HG03342 (cell line): ENCODE data around the gene OR9Q2.
"Not testable (repeated sequence)": the region's sequence is repeated elsewhere in the genome, so short reads cannot be mapped to it uniquely, and the experiment has no call there.

ENCODE experiments used
- ATAC-seq: cut with Tn5 transposase; IDR thresholded peaks from one replicate; pipeline ENCODE4 v1.9.1; 2021; ENCODE audit warnings: mild to moderate bottlenecking, moderate library complexity; ENCODE audit not compliant: unreplicated experiment

The OR9Q2 gene

DNA sequence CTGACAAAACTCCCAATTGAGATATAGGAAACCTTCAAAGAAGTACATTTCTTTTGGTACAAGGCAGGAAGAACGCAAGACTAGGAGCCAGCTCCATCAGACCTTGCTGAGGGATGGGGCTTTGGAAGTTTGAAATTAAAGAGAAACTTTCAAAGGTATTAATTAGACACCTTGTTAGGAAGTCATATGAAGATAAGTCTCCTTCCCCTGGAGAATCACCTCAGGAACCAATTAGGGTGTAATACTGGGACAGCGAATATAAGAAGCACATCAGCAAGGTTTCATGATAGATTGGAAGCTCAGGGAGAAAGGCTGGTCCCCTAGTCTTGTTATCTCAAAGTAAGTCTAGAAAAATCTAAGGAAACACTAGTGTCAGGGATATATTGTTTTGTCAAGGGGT lies at the start of gene OR9Q2:
Gene OR9Q2, plus strand, starts transcription at position 301 of the 400 bp plus-strand sequence. CDS start 1,421 bp downstream, outside the sequence.
- ATAC-seq: no peak

DNA sequence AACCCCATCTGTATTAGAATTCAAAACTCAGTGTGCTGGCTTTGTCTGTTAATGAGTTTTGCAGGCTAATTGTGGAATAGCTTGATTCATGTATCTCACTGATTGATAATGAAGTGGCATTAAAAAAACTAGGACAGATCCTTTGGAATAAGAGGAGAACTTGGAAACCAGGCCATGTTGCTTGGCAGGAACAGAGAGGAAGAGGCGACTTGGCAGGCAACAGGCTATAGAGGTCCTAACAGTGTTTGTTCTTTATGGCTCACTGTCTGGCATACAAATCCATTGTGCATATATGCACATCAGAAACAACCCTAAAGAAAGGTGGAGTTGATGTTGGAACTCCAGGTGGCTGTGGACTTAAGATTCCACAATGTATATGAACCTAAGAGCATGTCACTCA lies 46.1 kb upstream of the OR9Q2 start:
- ATAC-seq: no peak

DNA sequence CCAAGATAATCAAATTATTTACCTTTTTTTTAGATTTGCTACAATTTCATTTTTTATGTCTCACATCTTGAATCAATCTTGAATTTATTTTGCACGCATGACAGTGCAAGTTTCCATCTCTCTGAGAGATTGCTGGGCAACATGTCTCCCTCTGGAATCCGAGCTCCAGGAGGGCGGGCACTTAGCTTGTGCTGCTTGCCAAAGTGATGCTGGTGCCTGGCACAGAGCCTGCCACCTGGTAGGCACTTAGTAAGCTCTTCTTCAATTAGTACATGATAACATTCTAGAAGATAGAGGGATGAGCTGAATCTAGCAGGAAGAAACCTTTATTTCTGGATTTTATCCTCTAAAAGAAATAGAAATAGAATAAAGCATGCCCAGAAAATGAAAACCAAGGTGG lies 36.1 kb upstream of the OR9Q2 start:
- ATAC-seq: no peak

- ATAC-seq: no peak
These were observed 24.5 kb upstream of the OR9Q2 start for GRCh38 chr11:58164389-58164788.

DNA sequence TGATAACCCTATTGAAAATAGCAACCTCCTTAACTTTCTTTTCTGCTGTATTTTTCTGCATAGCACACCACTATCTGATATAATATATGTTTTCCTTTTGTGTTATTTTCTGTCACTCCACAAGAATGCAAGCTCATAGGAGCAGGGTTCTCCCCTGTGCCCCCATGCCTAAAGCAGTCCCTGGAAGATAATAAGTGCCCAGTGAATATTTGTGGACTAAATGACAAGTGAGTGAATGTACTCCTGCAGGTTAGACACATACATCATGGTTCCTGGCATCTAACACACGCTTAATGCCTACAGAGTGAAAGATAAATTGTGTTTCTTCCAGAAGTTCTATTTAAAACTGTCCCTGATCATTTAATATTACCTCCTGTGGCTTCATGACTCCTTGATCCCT lies 23.9 kb upstream of the OR9Q2 start:
- no peak for ATAC-seq

- ATAC-seq: no peak
These were observed 23.3 kb upstream of the OR9Q2 start for GRCh38 chr11:58165504-58166106.

DNA sequence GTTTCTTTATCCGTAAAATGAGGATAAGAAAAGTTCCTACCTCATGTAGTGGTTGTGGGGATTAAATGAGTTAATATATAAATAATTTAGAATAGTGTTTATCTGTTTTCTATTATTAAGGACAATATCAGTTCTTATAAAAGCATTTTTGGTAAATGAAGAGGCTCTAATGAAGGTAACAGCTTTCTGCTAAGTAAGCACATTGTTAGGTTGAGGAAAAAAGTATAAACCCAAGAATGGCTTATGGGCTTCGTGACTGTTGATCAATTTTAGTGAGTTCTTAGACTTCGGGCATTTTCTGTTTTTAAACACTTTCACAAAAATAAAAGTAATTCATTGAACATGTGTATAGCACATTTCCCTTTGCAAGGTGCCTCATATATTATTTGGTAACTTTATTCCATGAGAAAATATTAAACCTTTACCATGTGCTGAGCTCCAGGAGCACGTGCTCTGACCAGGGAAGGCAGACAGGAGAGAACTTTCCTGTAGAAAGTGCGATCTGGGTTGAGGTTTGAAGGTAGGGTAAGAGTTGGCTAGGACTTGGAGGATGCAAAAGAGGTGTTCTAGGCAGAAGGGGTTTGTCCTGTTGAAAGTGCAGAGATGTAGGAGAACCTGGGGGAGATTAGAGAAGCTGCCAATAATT lies 11.3 kb upstream of the OR9Q2 start:
- ATAC-seq: no peak

- no peak for ATAC-seq
These were observed 10.4 kb upstream of the OR9Q2 start for GRCh38 chr11:58178444-58178843.

DNA sequence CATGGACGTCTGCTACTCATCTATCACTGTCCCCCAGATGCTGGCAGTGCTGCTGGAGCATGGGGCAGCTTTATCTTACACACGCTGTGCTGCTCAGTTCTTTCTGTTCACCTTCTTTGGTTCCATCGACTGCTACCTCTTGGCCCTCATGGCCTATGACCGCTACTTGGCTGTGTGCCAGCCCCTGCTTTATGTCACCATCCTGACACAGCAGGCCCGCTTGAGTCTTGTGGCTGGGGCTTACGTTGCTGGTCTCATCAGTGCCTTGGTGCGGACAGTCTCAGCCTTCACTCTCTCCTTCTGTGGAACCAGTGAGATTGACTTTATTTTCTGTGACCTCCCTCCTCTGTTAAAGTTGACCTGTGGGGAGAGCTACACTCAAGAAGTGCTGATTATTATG lies 9.2 kb upstream of the OR9Q2 start:
- ATAC-seq: no peak

DNA sequence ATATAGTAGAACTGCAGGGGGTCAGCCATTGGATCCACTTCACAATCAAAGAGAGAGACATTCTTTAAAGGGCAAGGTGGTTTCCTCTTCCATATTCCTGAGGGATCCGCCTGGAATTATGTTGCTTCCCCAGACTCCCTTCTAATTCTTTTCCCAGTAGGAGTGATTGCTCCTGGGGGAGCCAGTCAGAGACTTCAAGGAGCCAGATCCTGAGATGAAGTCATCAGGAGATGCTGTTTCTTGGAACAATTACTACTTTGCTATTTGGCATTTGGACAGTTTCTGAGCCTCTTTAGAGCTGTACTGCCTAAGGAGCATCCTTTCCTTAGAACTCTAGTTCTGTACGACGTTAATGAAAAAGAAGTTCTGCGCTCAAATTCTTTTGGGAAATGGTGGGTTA lies 1.9 kb upstream of the OR9Q2 start:
- ATAC-seq: no peak

- ATAC-seq: no peak
These were observed 3.4 kb downstream of the OR9Q2 start for GRCh38 chr11:58192229-58192628.

GRCh38 chr11:58193391-58193790 lies 4.5 kb downstream of the OR9Q2 start:
- ATAC-seq: no peak

- ATAC-seq: no peak
These were observed 7.1 kb downstream of the OR9Q2 start for GRCh38 chr11:58195939-58196338.

GRCh38 chr11:58199271-58199670 lies 10.4 kb downstream of the OR9Q2 start:
- no peak for ATAC-seq

- no peak for ATAC-seq
These were observed 15.2 kb downstream of the OR9Q2 start, which contains the start of gene OR1S2 for GRCh38 chr11:58204042-58204441. Gene OR1S2, minus strand, starts transcription at chr11:58204142. Its CDS starts 0 bp downstream, at chr11:58204142.

GRCh38 chr11:58212420-58212819 lies 23.6 kb downstream of the OR9Q2 start, which contains the start of gene OR1S1:
Gene OR1S1, plus strand, starts transcription at chr11:58212720.
- ATAC-seq: not testable (repeated sequence)

GRCh38 chr11:58216476-58216875 lies 27.6 kb downstream of the OR9Q2 start:
- no peak for ATAC-seq

- no peak for ATAC-seq
These were observed 33.9 kb downstream of the OR9Q2 start for GRCh38 chr11:58222721-58223120.

DNA sequence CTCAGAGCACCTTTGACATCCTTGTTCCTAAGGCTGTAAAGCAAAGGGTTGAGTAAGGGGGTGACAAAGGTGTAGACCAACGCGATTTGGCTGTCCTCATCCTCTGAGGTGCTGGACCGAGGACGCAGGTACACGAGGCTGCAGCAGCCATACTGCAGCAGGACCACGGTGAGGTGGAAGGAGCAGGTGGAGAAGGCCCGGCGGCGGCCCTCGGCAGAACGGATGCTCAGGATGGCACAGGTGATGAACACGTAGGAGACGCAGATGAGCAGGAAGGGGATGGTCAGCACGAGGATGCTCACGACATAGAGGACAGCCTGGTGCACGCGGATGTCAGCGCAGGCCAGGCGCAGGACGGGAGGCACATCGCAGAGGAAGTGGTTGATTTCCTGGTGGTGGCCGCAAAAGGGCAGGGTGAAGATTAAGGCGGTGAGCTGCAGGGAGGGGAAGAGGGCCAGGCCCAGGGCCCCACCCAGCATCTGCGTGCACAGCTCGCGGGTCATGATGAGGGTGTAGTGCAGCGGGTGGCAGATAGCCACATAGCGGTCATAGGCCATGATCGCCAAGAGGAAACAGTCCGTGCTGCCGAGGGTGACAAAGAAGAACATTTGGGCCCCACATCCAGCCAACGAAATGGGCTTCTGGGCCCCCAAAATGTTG lies 39.2 kb downstream of the OR9Q2 start:
- no peak for ATAC-seq
